Measurements from ENCODE around the gene ANKRD24.
"Not testable (repeated sequence)": the region's sequence is repeated elsewhere in the genome, so short reads cannot be mapped to it uniquely, and the experiment has no call there.

Gene ANKRD24

DNA sequence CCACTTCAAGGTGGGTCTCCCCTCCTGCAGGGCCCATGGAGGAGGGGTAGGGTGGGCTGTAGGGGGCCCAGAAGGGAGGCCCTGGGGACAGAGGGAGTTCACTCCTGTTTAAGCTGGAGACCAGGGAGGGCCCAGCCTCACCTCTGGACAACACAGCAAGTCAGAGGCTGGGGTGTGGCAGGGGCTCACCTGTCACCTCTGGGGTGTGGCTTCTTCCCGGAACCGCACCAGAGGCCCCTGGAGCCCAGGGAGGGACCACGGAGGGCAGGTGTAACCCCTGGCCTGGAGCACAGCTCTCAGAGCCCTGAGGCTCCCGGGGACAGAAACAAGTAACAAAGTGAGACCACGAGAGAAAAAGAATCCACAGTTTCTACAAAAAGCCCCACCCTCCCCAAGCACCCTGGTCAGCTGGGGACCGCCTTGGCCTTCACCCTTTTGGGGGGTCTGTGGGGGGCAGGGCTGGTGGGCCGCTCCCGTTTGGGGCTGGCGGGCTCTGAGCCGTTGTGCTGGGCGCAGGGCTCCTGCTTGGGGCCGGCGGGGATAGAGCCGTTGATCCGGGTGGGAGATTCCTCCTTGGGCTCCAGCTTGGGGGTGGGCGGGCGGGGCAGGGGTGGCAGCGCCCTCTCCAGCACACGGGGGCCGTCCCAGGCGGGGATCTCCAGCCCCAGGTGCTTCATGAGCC, 8.1 kb upstream of the ANKRD24 start:
- no peak for DNase-seq

DNA sequence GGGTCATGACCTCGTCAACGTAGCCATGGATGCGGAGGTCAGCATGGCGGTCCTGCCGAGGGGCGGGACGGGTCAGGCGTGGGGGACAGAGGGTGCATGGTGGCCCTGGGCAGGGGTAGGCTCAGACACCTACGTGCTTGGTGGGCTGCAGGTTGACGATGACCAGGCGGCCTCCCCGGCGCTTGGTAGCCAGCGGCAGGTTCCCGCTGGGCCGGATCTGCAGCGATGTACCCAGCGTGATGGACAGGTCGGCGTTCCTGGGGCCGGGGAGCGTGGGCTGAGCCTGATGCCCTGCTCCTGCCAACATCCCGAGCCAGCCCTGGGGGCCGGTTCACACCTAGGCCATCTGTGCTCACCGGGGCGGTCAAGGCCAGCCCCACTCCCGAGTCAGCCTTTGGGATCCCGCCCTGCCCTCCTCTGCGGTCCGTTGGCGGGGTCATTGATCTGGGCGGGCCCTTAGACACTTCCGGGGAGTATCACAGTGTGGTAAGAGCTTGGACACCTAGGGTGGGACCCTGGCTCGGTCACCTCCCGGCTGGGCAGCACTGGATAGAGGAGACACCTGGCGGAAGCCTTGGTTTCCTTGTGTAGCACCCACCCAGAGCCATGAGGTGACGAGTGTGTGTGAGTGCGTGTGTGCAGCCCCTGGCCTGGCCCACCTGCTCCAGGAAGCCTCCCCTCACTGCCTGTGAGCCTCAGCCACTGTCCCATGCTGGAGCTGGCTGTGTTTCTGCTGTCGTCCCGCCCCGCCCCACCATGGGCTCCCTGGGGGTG, 7.4 kb upstream of the ANKRD24 start:
- DNase-seq = no peak

- DNase-seq = no peak
Measured at GRCh38 chr19:4175669-4175931, 6.9 kb upstream of the ANKRD24 start.

DNA sequence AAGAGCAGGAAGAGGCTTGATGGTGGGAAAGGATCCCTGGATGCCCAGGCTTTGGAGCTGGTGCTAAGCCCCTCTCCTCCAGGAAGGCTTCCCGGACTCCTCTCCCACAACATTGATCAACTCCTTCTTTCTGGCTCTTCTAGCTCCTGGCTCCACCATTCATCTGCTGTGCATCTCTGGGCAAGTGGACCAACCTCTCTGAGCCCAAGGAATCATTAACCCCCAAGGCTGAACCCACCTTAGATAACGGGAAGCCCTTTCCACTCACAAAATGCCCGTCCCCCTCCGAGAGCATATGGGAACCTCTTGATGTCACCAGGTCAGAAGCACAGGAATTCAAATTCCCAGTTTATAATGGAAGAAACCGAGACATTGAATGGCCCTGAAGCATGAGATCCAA, 5.3 kb upstream of the ANKRD24 start:
- DNase-seq = no peak

GRCh38 chr19:4178990-4179389, 3.5 kb upstream of the ANKRD24 start:
- DNase-seq = no peak

GRCh38 chr19:4181053-4181508, 1.4 kb upstream of the ANKRD24 start:
- DNase-seq = no peak

DNA sequence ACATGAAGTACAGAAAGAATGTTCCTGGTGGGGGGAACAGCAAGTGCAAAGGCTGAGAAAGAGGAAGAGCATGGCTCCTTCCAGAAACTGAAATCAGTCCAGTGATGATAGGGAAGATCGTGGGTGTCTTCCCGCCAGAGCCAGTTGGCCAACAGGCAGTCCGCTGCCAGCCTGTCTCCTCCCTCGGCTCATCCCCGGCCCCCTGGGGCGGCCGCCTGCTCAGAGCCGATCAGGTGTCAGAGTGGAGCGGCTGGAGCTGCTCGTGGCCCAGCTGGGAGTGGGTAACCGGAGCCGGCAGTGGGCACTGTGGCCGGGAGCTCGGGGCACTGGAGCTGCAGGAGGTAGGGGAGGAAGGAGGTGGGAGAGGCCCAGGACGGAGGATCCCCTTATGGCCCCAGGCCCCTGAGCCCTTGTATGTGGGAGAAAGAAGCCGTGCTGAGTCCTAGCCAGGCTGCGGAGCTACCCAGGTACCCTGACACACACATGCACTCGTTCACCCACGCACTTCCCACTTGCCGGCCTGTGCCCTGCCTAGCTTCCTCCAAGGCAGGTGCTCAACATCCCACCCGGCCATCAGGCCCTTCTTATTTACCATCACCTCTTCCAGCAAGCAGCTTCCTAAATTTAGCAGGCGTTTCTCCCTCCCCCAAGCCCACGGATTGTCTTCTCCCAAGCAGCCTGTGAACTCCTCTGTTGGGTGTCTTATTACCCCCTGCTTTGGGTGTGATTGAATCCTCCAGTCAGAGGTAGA, 1.7 kb downstream of the ANKRD24 start:
- peak; percentile 57 to 80 for DNase-seq

- no peak for DNase-seq
Measured at GRCh38 chr19:4184718-4185352, 2.3 kb downstream of the ANKRD24 start.

DNA sequence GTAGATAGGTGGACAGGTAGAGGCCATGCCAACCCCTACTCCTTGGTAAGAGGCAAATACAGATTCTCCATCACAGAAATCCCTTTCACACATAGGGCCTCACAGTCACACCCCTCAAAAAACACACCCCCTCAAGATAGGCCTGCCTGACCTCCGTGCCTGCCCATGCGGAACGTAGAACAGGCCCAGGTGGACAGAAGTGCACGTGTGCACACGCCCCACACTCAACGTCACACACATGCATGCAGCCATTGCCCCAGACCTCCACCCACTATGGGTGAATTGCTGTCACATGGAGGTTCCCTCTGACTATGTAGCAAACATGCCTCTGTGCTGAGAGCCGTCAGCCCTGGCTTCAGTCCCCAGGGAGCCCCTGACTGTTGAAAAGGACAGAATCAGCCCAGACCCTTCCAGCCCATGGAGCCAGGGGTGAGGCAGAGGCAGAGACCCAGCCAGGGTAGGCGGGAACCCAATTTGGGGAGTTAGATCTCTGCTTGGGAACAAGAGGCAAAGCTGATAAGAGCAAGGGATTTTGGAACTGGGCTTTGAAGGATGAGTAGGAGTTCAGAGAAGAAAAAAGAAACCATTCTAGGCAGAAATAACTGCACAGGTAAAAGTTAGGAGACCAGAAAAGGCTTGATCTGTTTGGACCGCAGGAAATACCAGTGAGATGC, 3.1 kb downstream of the ANKRD24 start:
- no peak for DNase-seq

- peak; percentile 54 to 67 for DNase-seq
Measured at GRCh38 chr19:4186087-4186993, 3.9 kb downstream of the ANKRD24 start.

GRCh38 chr19:4187313-4188122, 5.0 kb downstream of the ANKRD24 start:
- no peak for DNase-seq

DNA sequence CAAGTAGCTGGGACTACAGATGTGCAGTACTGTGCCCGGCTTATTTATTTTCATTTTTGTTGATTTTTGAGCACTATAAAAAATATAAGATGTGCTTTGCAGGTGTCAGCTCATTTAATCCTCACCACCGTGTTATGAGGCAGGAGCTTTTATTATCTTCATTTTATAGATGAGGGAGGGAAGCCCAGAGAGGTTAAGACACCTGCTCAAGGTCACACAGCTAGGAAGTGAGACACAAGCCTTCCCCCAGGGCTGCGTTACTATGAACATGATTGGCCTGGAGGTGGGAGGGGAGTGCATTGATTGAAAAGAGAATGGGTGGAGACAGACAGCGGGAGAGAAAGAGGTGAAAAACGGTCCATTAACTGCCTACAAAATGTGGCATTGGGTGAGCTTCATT, 7.2 kb downstream of the ANKRD24 start:
- no peak for DNase-seq

- DNase-seq = not testable (repeated sequence)
Measured at GRCh38 chr19:4192537-4192936, 10.0 kb downstream of the ANKRD24 start.

GRCh38 chr19:4194353-4194752, 11.9 kb downstream of the ANKRD24 start:
- no peak for DNase-seq

- no peak for DNase-seq
Measured at GRCh38 chr19:4196009-4196408, 13.5 kb downstream of the ANKRD24 start.

GRCh38 chr19:4196587-4197148, 14.2 kb downstream of the ANKRD24 start:
- no peak for DNase-seq

DNA sequence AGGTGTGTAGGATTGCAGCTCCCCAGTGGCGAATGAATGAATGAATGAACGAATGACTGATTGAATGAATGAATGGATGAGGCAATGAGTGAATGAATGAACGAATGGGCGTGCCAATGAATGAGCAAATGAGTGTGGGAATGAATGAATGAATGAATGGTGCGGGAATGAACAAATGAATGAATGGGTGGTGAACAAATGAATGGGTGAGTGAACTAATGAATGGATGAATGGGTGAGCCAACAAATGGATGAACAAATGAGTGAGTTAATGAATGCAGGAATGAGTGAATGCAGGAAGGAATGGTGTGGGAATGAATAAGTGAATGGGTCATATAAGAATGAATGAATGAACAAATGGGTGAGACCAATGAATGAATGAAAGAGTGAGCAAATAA, 14.7 kb downstream of the ANKRD24 start:
- no peak for DNase-seq

DNA sequence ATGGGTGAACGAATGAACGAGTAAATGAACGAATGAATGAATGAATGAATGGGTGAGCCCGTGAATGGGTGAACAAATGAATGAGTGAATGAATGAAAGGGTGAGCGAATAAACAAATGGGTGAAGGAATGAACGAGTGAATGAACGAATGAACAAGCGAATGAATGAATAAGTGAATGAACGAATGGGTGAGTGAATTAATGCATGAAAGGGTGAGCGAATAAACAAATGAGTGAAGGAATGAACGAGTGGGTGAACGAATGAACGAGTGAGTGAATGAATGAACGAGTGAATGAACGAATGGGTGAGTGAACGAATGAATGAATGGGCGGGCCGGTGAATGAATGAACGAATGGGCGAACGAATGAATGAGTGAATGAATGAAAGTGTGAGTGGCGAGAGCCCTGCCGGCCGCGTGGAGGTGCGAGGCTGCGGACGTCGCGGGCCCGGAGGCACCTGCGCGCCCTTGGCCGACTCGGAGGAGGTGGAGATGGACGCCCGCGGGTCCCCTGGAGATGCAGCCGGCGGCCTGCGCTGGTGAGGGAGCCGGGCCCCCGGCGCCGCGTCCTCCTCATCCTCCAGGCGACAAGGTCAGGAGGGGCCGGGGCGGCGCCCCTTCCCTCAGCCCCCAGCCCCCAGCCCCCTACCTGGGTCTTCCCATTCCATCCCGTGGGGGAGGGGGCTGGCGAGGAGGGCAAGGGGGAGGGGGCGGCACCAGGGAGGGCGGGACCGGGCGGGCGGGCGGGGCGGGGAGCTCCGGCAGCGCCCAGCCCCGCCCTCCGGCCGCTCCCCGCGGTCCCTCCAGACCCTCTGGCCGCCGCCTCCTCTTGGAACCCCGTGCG, 15.4 kb downstream of the ANKRD24 start:
- DNase-seq = no peak

- DNase-seq = no peak
Measured at GRCh38 chr19:4198467-4199126, 16.1 kb downstream of the ANKRD24 start.
